ENCODE results near the gene ZNF579. TPM values are rescaled to one million over a fixed set of nuclear protein-coding genes. Genes with fewer than 3 reads are reported as not detected.

Gene ZNF579
- total RNA-seq, 1 donor from 2014 or later, result 35.0 TPM

- DNase-seq (ENCODE audit: low spot score in 2 of 2, unreplicated experiment in 2 of 2), result no peak
- no peaks in the 10 kb centered on the region for H3K36me3 Mint-ChIP-seq
- peaks cover 10% of the 10 kb centered on the region for H3K9me3 Mint-ChIP-seq
- no peak for TF ChIP-seq CTCF (IDR thresholded peaks at IDR 0.05; ENCODE audit: unreplicated experiment)
- H3K27me3 Mint-ChIP-seq (ENCODE audit: low read depth), result peaks cover 12% of the 10 kb centered on the region
- H3K4me1 Mint-ChIP-seq, result peaks cover 9% of the 10 kb centered on the region
- no peak overlapping the region for H3K27ac Mint-ChIP-seq
- no peak overlapping the region for H3K4me3 Mint-ChIP-seq
Measured at GRCh38 chr19:55543567-55543966, 37.1 kb downstream of the ZNF579 start.

GRCh38 chr19:55542292-55542855 lies 38.3 kb downstream of the ZNF579 start:
- Mint-ChIP-seq H3K36me3 (no peaks in the 10 kb centered on the region), H3K27ac (no peak overlapping the region), H3K4me3 (no peak overlapping the region)

GRCh38 chr19:55541091-55541490 lies 39.6 kb downstream of the ZNF579 start:
- H3K9me3 Mint-ChIP-seq, result peaks cover 10% of the 10 kb centered on the region
- H3K4me3 Mint-ChIP-seq, result no peak overlapping the region
- no peak for TF ChIP-seq CTCF (IDR thresholded peaks at IDR 0.05; ENCODE audit: unreplicated experiment)
- DNase-seq (ENCODE audit: low spot score in 2 of 2, unreplicated experiment in 2 of 2), result no peak
- H3K27me3 Mint-ChIP-seq (ENCODE audit: low read depth), result peaks cover 12% of the 10 kb centered on the region
- no peak overlapping the region for H3K27ac Mint-ChIP-seq
- no peaks in the 10 kb centered on the region for H3K36me3 Mint-ChIP-seq
- peaks cover 5% of the 10 kb centered on the region for H3K4me1 Mint-ChIP-seq

More at GRCh38 chr19:55542292-55542855, 38.3 kb downstream of the ZNF579 start:
- peaks cover 10% of the 10 kb centered on the region for H3K9me3 Mint-ChIP-seq
- DNase-seq (ENCODE audit: low spot score in 2 of 2, unreplicated experiment in 2 of 2), result no peak
- TF ChIP-seq CTCF (IDR thresholded peaks at IDR 0.05; ENCODE audit: unreplicated experiment), result no peak
- H3K27me3 Mint-ChIP-seq (ENCODE audit: low read depth), result peaks cover 12% of the 10 kb centered on the region
- H3K4me1 Mint-ChIP-seq, result peaks cover 6% of the 10 kb centered on the region

GRCh38 chr19:55540619-55541018 lies 40.0 kb downstream of the ZNF579 start:
- no peak for TF ChIP-seq CTCF (IDR thresholded peaks at IDR 0.05; ENCODE audit: unreplicated experiment)
- Mint-ChIP-seq H3K4me1 (peaks cover 5% of the 10 kb centered on the region), H3K27me3 (ENCODE audit: low read depth) (peaks cover 12% of the 10 kb centered on the region), H3K36me3 (no peaks in the 10 kb centered on the region), H3K9me3 (peaks cover 10% of the 10 kb centered on the region), H3K4me3 (no peak overlapping the region), H3K27ac (no peak overlapping the region)
- no peak for DNase-seq (ENCODE audit: low spot score in 2 of 2, unreplicated experiment in 2 of 2)

- Mint-ChIP-seq H3K36me3 (no peaks in the 10 kb centered on the region), H3K4me3 (no peak overlapping the region), H3K27ac (no peak overlapping the region), H3K9me3 (peaks cover 10% of the 10 kb centered on the region), H3K4me1 (peaks cover 5% of the 10 kb centered on the region), H3K27me3 (ENCODE audit: low read depth) (peaks cover 8% of the 10 kb centered on the region)
- no peak for DNase-seq (ENCODE audit: low spot score in 2 of 2, unreplicated experiment in 2 of 2)
- TF ChIP-seq CTCF (IDR thresholded peaks at IDR 0.05; ENCODE audit: unreplicated experiment), result no peak
Measured at GRCh38 chr19:55539090-55539984, 41.3 kb downstream of the ZNF579 start.
